ENCODE results near the gene GOLGA6L2. TPM values are rescaled to one million over a fixed set of nuclear protein-coding genes. Genes with fewer than 3 reads are reported as not detected.

GOLGA6L2 gene
- polyA plus RNA-seq, 1 of the 3 experiments (the other 2 are of a cell fraction) = not detected

GRCh38 chr15:23397779-23398178 lies 49.3 kb downstream of the GOLGA6L2 start (continued):
- TF ChIP-seq RAD21 (IDR thresholded peaks at IDR 0.05; ENCODE audit: low read length) = no peak
- TF ChIP-seq REST (IDR thresholded peaks at IDR 0.05; ENCODE audit: low read depth, low read length) = no peak
- no peak for TF ChIP-seq FOSL2 (IDR thresholded peaks at IDR 0.05; ENCODE audit: borderline replicate concordance, low read depth)
- no peak for TF ChIP-seq MAX (IDR thresholded peaks at IDR 0.05; ENCODE audit: low read depth)

GRCh38 chr15:23395832-23396231 lies 51.2 kb downstream of the GOLGA6L2 start:
- no peaks in the 10 kb centered on the region for H3K9me2 ChIP-seq
- H3K9me3 ChIP-seq = no peaks in the 10 kb centered on the region
- DNase-seq = no peak
- ChIA-PET CTCF (no interaction called here), POLR2A (no interaction called here)
- no peaks in the 10 kb centered on the region for H3K4me1 ChIP-seq (ENCODE audit: control insufficient read depth in 1 of 2, insufficient read depth in 2 of 2, low read depth in 1 of 2, low read length in 1 of 2)
- peak overlapping the region; percentile 37; the same call in 1 of the 2 replicates for H3K4me2 ChIP-seq
- H3K79me2 ChIP-seq (ENCODE audit: insufficient read depth) = no peaks in the 10 kb centered on the region
- no peak overlapping the region for H3K9ac ChIP-seq
- H3F3A ChIP-seq (replicated peaks; ENCODE audit: insufficient read depth) = no peaks in the 10 kb centered on the region
- H3K27me3 ChIP-seq (ENCODE audit: insufficient read depth) = peaks cover 56% of the 10 kb centered on the region
- TF ChIP-seq TEAD4 (IDR thresholded peaks at IDR 0.05; ENCODE audit: borderline replicate concordance, insufficient read depth) (no peak), FOSL2 (IDR thresholded peaks at IDR 0.05; ENCODE audit: borderline replicate concordance, low read depth) (no peak), FOXJ3 (CRISPR knock-in tag; IDR thresholded peaks at IDR 0.05) (no peak), TCF12 (IDR thresholded peaks at IDR 0.05) (no peak), USF2 (IDR thresholded peaks at IDR 0.05; ENCODE audit: borderline replicate concordance, low read depth, low read length) (no peak), MEF2A (IDR thresholded peaks at IDR 0.05; ENCODE audit: borderline replicate concordance, low read depth) (no peak), PBX3 (IDR thresholded peaks at IDR 0.05) (no peak), JUND (IDR thresholded peaks at IDR 0.05) (no peak), RXRA (IDR thresholded peaks at IDR 0.05; ENCODE audit: borderline replicate concordance, low read depth) (no peak), CTCF (IDR thresholded peaks at IDR 0.05) (no peak), POLR2AphosphoS5 (IDR thresholded peaks at IDR 0.05; ENCODE audit: low read depth, low read length) (no peak)
- no peak overlapping the region for H3K27ac ChIP-seq (ENCODE audit: low read depth in 2 of 2, low read length in 1 of 2)
- H2AFZ ChIP-seq (ENCODE audit: low read depth) = no peak overlapping the region
- no peak overlapping the region for H3K4me3 ChIP-seq (ENCODE audit: low read depth in 2 of 2, low read length in 1 of 2)
- no peaks in the 10 kb centered on the region for H4K20me1 ChIP-seq (ENCODE audit: insufficient read depth)
- WGBS (ENCODE audit: low lambda C conversion rate) = 10% methylated on average over 5 of the region's 5 CpGs
- H3K36me3 ChIP-seq (replicated peaks in 1 of 2; ENCODE audit: control insufficient read depth in 1 of 2, insufficient read depth in 2 of 2, low read length in 1 of 2) = no peaks in the 10 kb centered on the region
